Measurements from ENCODE around the gene STAC. TPM values are rescaled to one million over a fixed set of nuclear protein-coding genes. Genes with fewer than 3 reads are reported as not detected.
"Not testable (repeated sequence)": the region's sequence is repeated elsewhere in the genome, so short reads cannot be mapped to it uniquely, and the experiment has no call there.

Gene STAC
- total RNA-seq, 1 donor from 2014 or later, result not detected

DNA sequence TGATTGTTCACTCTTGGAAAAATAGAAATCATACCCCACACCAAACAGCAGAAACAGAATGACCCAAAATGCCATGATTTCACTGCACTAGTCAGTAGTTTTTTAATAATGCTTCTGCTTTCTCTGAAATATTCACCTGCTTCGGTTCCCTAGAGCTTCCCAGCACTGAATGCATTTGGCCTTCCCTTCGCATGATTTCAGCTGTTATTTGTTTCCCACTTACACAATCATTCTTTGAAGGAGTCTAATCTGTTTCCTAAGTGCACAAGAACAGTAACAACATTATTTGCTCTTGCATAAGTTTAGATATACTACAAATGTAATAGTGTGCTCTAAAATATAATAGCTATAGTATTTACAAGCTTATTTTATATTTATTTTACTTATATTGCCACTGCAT lies 178.7 kb downstream of the STAC start:
- H3K36me3 Mint-ChIP-seq (ENCODE audit: unreplicated experiment), result no peaks in the 10 kb centered on the region
- H3K4me1 Mint-ChIP-seq (ENCODE audit: unreplicated experiment), result no peaks in the 10 kb centered on the region
- no peaks in the 10 kb centered on the region for H3K9me3 Mint-ChIP-seq (ENCODE audit: unreplicated experiment)
- TF ChIP-seq, protein P1, sequence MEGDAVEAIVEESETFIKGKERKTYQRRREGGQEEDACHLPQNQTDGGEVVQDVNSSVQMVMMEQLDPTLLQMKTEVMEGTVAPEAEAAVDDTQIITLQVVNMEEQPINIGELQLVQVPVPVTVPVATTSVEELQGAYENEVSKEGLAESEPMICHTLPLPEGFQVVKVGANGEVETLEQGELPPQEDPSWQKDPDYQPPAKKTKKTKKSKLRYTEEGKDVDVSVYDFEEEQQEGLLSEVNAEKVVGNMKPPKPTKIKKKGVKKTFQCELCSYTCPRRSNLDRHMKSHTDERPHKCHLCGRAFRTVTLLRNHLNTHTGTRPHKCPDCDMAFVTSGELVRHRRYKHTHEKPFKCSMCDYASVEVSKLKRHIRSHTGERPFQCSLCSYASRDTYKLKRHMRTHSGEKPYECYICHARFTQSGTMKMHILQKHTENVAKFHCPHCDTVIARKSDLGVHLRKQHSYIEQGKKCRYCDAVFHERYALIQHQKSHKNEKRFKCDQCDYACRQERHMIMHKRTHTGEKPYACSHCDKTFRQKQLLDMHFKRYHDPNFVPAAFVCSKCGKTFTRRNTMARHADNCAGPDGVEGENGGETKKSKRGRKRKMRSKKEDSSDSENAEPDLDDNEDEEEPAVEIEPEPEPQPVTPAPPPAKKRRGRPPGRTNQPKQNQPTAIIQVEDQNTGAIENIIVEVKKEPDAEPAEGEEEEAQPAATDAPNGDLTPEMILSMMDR (IDR thresholded peaks at IDR 0.05), result no peak
- DNase-seq (ENCODE audit: extremely low spot score, unreplicated experiment), result no peak
- H3K4me3 Mint-ChIP-seq (ENCODE audit: unreplicated experiment), result no peak overlapping the region
- no peak overlapping the region for H3K27ac Mint-ChIP-seq (ENCODE audit: unreplicated experiment)
- peaks cover 2% of the 10 kb centered on the region for H3K27me3 Mint-ChIP-seq (ENCODE audit: unreplicated experiment)

DNA sequence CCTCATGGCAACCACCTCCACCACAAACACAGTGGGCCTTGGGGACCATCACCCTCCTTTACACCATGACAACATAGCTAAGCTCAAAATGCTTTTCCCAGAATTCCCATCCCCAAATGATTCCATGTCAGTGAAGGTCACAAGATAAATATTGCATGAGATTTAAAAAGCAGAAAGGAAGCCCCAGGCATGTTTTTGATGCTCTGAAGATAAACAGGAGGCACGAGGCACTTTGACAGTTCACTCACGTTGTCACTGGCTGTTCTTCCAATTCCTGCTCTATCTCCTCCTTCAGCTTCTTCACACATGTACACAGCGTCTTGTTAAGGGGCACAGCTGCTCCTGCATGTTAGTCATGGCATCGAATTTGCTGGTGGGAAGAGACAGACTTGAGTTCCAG lies 180.4 kb downstream of the STAC start:
- H3K4me3 Mint-ChIP-seq (ENCODE audit: unreplicated experiment), result no peak overlapping the region
- no peak overlapping the region for H3K27ac Mint-ChIP-seq (ENCODE audit: unreplicated experiment)
- H3K9me3 Mint-ChIP-seq (ENCODE audit: unreplicated experiment), result no peaks in the 10 kb centered on the region
- no peak for DNase-seq (ENCODE audit: extremely low spot score, unreplicated experiment)
- no peaks in the 10 kb centered on the region for H3K27me3 Mint-ChIP-seq (ENCODE audit: unreplicated experiment)
- TF ChIP-seq, protein P1 (IDR thresholded peaks at IDR 0.05), result no peak
- no peaks in the 10 kb centered on the region for H3K4me1 Mint-ChIP-seq (ENCODE audit: unreplicated experiment)
- no peaks in the 10 kb centered on the region for H3K36me3 Mint-ChIP-seq (ENCODE audit: unreplicated experiment)

DNA sequence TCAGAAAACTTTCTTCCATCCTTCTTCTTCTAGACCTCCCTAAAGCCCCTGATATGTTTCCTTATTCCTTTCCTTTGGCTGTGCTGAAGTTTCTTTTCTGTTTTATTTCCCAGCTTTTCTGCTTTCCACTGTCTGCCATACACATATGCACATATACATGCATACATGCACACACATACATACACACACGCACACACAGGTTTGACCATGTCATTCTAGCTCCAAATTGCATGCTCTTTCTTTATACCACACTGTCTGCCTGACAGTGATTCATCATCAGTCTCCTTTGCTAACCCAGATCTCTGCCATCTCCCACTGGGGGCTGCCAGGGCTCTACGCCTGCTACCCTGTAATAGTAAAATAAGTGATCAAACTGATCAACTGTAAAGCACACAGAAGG lies 181.3 kb downstream of the STAC start:
- Mint-ChIP-seq H3K36me3 (ENCODE audit: unreplicated experiment) (no peaks in the 10 kb centered on the region), H3K4me3 (ENCODE audit: unreplicated experiment) (no peak overlapping the region), H3K27me3 (ENCODE audit: unreplicated experiment) (no peaks in the 10 kb centered on the region), H3K9me3 (ENCODE audit: unreplicated experiment) (no peaks in the 10 kb centered on the region), H3K4me1 (ENCODE audit: unreplicated experiment) (no peaks in the 10 kb centered on the region), H3K27ac (ENCODE audit: unreplicated experiment) (no peak overlapping the region)
- DNase-seq (ENCODE audit: extremely low spot score, unreplicated experiment), result no peak
- TF ChIP-seq, protein P1 (IDR thresholded peaks at IDR 0.05), result no peak

DNA sequence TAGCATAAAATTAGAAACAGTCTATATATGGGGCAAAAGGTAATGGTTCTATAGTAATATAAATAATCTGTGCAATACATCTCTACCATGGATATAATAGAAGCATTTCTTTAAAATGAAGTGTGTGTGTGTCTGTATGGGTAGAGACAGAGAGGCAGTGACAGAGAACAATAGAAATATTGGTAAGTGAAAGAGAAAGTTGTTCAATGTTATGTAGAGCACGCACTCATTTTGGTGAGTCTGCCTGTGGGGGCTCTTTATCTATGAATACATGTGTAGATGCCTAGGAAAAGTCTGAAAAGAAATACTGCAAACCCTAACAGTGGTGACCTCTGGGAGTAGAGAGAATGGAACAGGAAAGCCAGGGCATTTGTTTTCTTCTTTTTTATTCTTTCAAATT lies 182.6 kb downstream of the STAC start:
- H3K4me3 Mint-ChIP-seq (ENCODE audit: unreplicated experiment), result no peak overlapping the region
- no peaks in the 10 kb centered on the region for H3K27me3 Mint-ChIP-seq (ENCODE audit: unreplicated experiment)
- TF ChIP-seq, protein P1 (IDR thresholded peaks at IDR 0.05), result no peak
- H3K36me3 Mint-ChIP-seq (ENCODE audit: unreplicated experiment), result no peaks in the 10 kb centered on the region
- H3K27ac Mint-ChIP-seq (ENCODE audit: unreplicated experiment), result no peak overlapping the region
- H3K9me3 Mint-ChIP-seq (ENCODE audit: unreplicated experiment), result no peaks in the 10 kb centered on the region
- no peaks in the 10 kb centered on the region for H3K4me1 Mint-ChIP-seq (ENCODE audit: unreplicated experiment)
- no peak for DNase-seq (ENCODE audit: extremely low spot score, unreplicated experiment)

DNA sequence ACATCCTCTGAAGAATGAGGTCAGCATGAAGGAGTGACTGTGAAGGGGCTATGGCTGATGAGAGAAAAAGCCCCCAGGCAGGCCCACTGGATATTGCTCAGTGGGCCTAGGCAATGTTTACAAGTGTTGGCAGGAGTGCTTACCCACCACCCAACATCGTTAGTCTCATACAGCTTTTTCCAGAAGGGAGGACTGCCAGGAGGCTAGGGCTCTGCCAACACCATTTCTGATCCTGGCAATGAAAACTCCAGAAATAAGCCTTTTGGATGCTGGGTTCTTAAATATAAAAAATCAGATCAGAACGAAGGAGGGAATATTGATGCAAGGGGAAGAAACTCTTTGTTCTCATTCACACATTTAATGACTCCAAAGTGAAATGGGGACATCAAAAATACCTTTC lies 194.9 kb downstream of the STAC start:
- no peak overlapping the region for H3K4me3 Mint-ChIP-seq (ENCODE audit: unreplicated experiment)
- H3K27ac Mint-ChIP-seq (ENCODE audit: unreplicated experiment), result no peak overlapping the region
- H3K4me1 Mint-ChIP-seq (ENCODE audit: unreplicated experiment), result no peaks in the 10 kb centered on the region
- TF ChIP-seq, protein P1 (IDR thresholded peaks at IDR 0.05), result no peak
- H3K27me3 Mint-ChIP-seq (ENCODE audit: unreplicated experiment), result no peaks in the 10 kb centered on the region
- no peak for DNase-seq (ENCODE audit: extremely low spot score, unreplicated experiment)
- no peaks in the 10 kb centered on the region for H3K36me3 Mint-ChIP-seq (ENCODE audit: unreplicated experiment)
- peaks cover 27% of the 10 kb centered on the region for H3K9me3 Mint-ChIP-seq (ENCODE audit: unreplicated experiment)

DNA sequence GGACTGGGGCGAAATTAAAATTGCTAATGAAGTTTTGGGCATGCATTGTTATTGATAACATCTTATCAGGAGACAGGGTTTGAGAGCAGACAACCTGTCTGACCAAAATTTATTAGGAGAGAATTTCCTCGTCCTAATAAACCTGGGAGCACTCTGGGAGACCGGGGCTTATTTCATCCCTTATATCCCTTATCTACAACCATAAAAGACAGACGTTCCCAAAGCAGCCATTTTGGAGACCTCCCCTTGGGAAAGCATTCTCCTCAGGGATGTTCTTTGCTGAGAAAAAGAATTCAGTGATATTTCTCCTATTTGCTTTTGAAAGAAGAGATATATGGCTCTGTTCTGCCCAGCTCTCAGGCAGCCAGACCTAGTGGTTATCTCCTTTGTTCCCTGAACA lies 198.1 kb downstream of the STAC start:
- not testable (repeated sequence) for H3K27me3 Mint-ChIP-seq (ENCODE audit: unreplicated experiment); H3K36me3 Mint-ChIP-seq (ENCODE audit: unreplicated experiment); H3K4me1 Mint-ChIP-seq (ENCODE audit: unreplicated experiment); DNase-seq (ENCODE audit: extremely low spot score, unreplicated experiment); H3K4me3 Mint-ChIP-seq (ENCODE audit: unreplicated experiment); H3K27ac Mint-ChIP-seq (ENCODE audit: unreplicated experiment)
- H3K9me3 Mint-ChIP-seq (ENCODE audit: unreplicated experiment), result peaks cover 21% of the 10 kb centered on the region

Measured in osteocyte (in vitro differentiated cells).